Testis (tissue), 3 donors: ENCODE results near the gene RABGAP1L. TPM values are rescaled to one million over a fixed set of nuclear protein-coding genes. Genes with fewer than 3 reads are reported as not detected.
"Not testable (repeated sequence)": the region's sequence is repeated elsewhere in the genome, so short reads cannot be mapped to it uniquely, and the experiment has no call there.

Experiments used
- DNase-seq: peaks from one replicate; pipeline ENCODE4 v3.0.0-alpha.2; 2019
- H3K27ac ChIP-seq, 2 donors: fragments of 200-600 bp; sonication (generic); one replicate each; pipeline ENCODE4 v1.5.1; 2019
- H3K27me3 ChIP-seq: fragments of 200-600 bp; sonication (generic); one replicate; pipeline ENCODE4 v1.5.1; 2019
- H3K36me3 ChIP-seq: fragments of 200-600 bp; sonication (generic); one replicate; pipeline ENCODE4 v1.5.1; 2017; ENCODE audit warnings: low read depth; ENCODE audit errors: missing control alignments
- H3K4me1 ChIP-seq: fragments of 200-600 bp; sonication (generic); one replicate; pipeline ENCODE4 v1.5.1; 2019
- H3K4me3 ChIP-seq, 2 donors: fragments of 200-600 bp; sonication (generic); one replicate each; pipeline ENCODE4 v1.5.1; 2017 to 2019
- H3K9me3 ChIP-seq: fragments of 200-600 bp; sonication (generic); one replicate; pipeline ENCODE4 v1.5.1; 2017
- POLR2A ChIP-seq: fragments of 450-650 bp; IDR thresholded peaks from one replicate; pipeline ENCODE4 v1.6.1; 2017; ENCODE audit warnings: antibody characterized with exemption, mild to moderate bottlenecking, moderate library complexity
- WGBS, 2 donors: methylation state at CpG; one replicate each; pipeline ENCODE4 v1.1.5; 2018; 5-methylcytosine and 5-hydroxymethylcytosine counted together
- intact Hi-C: fragments of 100-400 bp; cut with DNase I; formaldehyde crosslinking; loops from one replicate; pipeline ENCODE4 v1.15.1; 2023; ENCODE audit warnings: low total_unique reads
- polyA plus RNA-seq: library from polyadenylated mRNA; stranded (reverse); fragments of 350-450 nt; fragmentation: Illumina TruSeq; extraction: RNeasy Lipid Tissue Mini Kit (QIAGEN cat#74804); gene quantifications from one replicate; pipeline ENCODE4 v1.2.3, GENCODE V29; 2014; ENCODE audit warnings: low read depth, low replicate concordance; ENCODE audit not compliant: insufficient read depth
- total RNA-seq, 2 donors: library from RNA; depleted of rRNA; stranded (reverse); fragments of >200 nt; gene quantifications; one replicate each; pipeline ENCODE4 v1.2.3, GENCODE V29; 2016
- TF ChIP-seq, protein P1 (sequence below), 3 experiments: fragments of 450-650 bp in 2 of 3; fragments of 200-600 bp in 1 of 3; sonication (generic) in 1 of 3; IDR thresholded peaks; one replicate each; pipeline ENCODE4 v1.5.1; 2016 to 2019; ENCODE audit warnings: antibody characterized with exemption in 3 of 3, mild to moderate bottlenecking in 2 of 3, moderate library complexity in 1 of 3

The RABGAP1L gene
- total and polyA plus RNA-seq, 3 donors from 2014 or later: 40.5 to 53.1 (median 49.5) TPM

DNA sequence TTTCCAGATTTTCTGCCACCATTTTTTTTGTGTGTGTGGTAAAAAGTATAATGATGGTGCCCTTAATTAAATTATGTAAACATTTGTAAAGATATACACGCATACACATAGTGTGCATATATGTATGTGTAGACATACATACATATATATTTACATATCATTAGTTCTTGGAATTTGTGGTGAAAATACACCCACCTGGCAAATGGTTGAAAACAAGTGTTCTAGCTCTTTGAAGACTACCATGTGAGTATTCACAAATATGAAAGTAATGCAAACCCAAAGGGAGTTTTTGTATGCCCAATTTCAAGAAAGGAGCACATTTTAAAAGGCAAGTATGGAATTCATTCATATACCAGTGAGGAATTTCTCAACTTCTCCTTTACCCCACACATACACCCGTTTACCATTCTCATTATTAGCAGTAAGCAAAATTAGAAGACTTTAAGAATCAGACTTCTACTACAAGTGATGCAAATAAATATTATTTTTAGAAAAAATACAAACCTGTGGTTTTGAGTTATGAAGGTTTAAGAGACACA is 8.0 kb downstream of the RABGAP1L start:
- Histone ChIP-seq H3K36me3 (no peaks in the 10 kb centered on the region), H3K4me3 (no peak overlapping the region), H3K27me3 (no peaks in the 10 kb centered on the region), H3K27ac (no peak overlapping the region), H3K9me3 (no peaks in the 10 kb centered on the region), H3K4me1 (no peaks in the 10 kb centered on the region)
- no peak for DNase-seq
- intact Hi-C loops: no loop called here
- TF ChIP-seq, protein P1, sequence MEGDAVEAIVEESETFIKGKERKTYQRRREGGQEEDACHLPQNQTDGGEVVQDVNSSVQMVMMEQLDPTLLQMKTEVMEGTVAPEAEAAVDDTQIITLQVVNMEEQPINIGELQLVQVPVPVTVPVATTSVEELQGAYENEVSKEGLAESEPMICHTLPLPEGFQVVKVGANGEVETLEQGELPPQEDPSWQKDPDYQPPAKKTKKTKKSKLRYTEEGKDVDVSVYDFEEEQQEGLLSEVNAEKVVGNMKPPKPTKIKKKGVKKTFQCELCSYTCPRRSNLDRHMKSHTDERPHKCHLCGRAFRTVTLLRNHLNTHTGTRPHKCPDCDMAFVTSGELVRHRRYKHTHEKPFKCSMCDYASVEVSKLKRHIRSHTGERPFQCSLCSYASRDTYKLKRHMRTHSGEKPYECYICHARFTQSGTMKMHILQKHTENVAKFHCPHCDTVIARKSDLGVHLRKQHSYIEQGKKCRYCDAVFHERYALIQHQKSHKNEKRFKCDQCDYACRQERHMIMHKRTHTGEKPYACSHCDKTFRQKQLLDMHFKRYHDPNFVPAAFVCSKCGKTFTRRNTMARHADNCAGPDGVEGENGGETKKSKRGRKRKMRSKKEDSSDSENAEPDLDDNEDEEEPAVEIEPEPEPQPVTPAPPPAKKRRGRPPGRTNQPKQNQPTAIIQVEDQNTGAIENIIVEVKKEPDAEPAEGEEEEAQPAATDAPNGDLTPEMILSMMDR (IDR thresholded peaks at IDR 0.05): no peak
- no peak for TF ChIP-seq POLR2A
- 87 to 94% methylated on average over 2 of the region's 2 CpGs for WGBS, 2 donors

DNA sequence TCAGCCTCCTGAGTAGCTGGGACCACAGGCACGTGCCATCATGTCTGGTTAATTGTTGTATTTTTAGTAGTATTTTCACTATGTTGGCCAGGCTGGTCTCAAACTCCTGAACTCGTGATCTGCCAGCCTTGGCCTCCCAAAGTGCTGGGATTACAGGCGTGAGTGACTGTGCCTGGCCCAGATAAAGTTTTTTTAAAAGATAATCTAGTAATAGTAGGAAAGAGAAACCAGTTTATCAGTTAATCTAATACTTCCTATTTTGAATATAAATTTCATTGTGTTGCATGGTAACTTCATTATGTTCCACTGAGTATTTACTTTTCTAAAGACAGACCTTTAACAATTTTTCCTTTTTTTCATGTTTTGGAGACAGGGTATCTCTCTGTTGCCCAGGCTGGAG is 10.0 kb downstream of the RABGAP1L start:
- Histone ChIP-seq H3K4me1 (no peaks in the 10 kb centered on the region), H3K4me3 (no peak overlapping the region), H3K27me3 (no peaks in the 10 kb centered on the region), H3K9me3 (no peaks in the 10 kb centered on the region), H3K27ac (no peak overlapping the region), H3K36me3 (no peaks in the 10 kb centered on the region)
- intact Hi-C loops: no loop called here
- WGBS, 2 donors: 74 to 94% methylated on average over 3 of the region's 3 CpGs
- no peak for DNase-seq
- no peak for TF ChIP-seq POLR2A
- TF ChIP-seq, protein P1 (IDR thresholded peaks at IDR 0.05): no peak

DNA sequence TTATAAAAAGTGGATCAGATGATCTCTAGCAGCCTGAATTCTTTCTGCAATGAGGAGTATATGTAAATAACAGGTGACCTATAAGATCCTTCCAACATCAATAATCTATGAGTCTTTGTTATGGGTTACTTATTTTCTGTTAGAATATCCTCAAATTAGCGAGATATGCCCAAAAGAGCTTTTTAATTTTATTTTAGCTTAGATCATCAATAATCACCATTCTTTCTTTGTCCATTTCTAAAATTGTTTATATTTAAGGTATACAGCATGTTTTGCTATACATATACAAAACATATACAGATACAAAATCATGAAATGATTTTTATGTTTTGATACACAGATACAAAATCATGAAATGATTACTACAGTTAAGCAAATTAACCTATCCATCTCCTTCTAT is 11.8 kb downstream of the RABGAP1L start:
- DNase-seq: no peak
- no peak overlapping the region for H3K27ac ChIP-seq
- H3K4me3 ChIP-seq: no peak overlapping the region
- no peaks in the 10 kb centered on the region for H3K4me1 ChIP-seq
- intact Hi-C loops: no loop called here
- 97 to 100% methylated on average over 1 of the region's 1 CpG for WGBS, 2 donors
- TF ChIP-seq POLR2A: no peak
- TF ChIP-seq, protein P1 (IDR thresholded peaks at IDR 0.05): no peak
- no peaks in the 10 kb centered on the region for H3K36me3 ChIP-seq
- no peaks in the 10 kb centered on the region for H3K27me3 ChIP-seq
- H3K9me3 ChIP-seq: no peaks in the 10 kb centered on the region

DNA sequence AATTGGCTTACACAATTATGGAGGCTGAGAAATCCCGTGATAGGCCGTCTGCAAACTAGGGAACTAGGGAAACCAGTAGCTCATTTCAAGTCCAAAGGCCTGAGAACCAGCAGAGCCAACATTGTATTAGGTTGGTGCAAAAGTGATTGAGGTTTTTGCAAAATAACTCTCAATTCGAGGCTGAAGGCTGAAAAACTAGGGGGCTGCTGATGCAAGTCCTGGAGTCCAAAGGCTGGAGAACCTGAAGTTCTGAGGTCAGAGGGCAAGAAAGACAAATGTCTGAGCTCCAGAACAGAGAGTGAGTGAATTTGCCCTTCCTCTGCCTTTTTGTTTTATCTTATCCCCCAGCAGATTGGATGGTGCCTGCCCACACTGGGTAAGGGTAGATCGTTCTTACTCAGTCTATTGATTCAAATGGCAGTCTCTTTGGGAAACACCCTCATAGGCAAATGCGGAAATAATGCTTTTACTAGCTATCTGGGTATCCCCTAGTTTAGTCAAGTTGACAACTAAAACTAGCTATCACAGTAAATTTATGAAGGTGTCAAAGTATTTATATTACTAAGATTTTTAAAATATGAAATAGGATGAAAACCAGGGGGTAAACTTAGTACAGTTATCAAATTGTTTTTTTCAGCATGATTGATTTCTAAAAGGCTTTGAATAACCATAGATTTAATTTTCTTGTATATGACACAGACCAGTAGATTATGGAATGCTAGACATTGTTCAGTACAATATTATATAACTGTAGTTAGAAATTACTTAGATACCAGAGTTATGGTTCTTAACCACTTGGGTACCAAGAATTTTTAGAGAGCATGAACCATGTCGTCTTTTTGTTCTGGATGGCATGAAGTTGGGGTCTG is 15.4 kb downstream of the RABGAP1L start:
- H3K27ac ChIP-seq: no peak overlapping the region
- no peaks in the 10 kb centered on the region for H3K36me3 ChIP-seq
- WGBS, 2 donors: 87 to 90% methylated on average over 6 of the region's 6 CpGs
- intact Hi-C loops: no loop called here
- no peak for DNase-seq
- no peaks in the 10 kb centered on the region for H3K9me3 ChIP-seq
- H3K27me3 ChIP-seq: no peaks in the 10 kb centered on the region
- TF ChIP-seq, protein P1 (IDR thresholded peaks at IDR 0.05): no peak
- TF ChIP-seq POLR2A: no peak
- H3K4me1 ChIP-seq: no peaks in the 10 kb centered on the region
- H3K4me3 ChIP-seq: no peak overlapping the region

DNA sequence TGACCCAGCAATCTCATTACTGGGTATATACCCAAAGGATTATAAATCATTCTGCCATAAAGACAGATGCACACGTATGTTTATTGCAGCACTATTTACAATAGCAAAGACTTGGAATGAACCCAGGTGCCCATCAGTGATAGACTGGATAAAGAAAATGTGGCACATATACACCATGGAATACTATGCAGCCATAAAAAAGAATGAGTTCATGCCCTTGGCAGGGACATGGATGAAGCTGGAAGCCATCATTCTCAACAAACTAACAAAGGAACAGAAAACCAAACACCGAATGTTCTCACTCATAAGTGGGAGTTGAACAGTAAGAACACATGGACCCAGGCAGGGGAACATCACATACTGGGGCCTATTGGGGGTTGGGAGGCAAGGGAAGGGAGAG is 19.1 kb downstream of the RABGAP1L start:
- H3K27me3 ChIP-seq, H3K27ac ChIP-seq, H3K36me3 ChIP-seq, H3K4me3 ChIP-seq, DNase-seq, intact Hi-C loops, H3K4me1 ChIP-seq, H3K9me3 ChIP-seq: not testable (repeated sequence)
- WGBS, 2 donors: 85 to 93% methylated on average over 2 of the region's 2 CpGs
